Umbilical cord (tissue), 2 donors: ENCODE measurements around the gene HMGB3. TPM values are rescaled to one million over a fixed set of nuclear protein-coding genes. Genes with fewer than 3 reads are reported as not detected.
"Not testable (repeated sequence)": the region's sequence is repeated elsewhere in the genome, so short reads cannot be mapped to it uniquely, and the experiment has no call there.

Source experiments
- DNase-seq: peaks from one replicate; pipeline ENCODE4 v3.0.0-alpha.2; 2015; ENCODE audit warnings: low spot score
- total RNA-seq: library from RNA; depleted of rRNA; stranded (reverse); fragments of >200 nt; gene quantifications from one replicate; pipeline ENCODE4 v1.2.3, GENCODE V29; 2014; ENCODE audit warnings: low replicate concordance; ENCODE audit not compliant: insufficient read depth

The HMGB3 gene
- total RNA-seq, 1 donor from 2014 or later = 11.3 TPM

DNA sequence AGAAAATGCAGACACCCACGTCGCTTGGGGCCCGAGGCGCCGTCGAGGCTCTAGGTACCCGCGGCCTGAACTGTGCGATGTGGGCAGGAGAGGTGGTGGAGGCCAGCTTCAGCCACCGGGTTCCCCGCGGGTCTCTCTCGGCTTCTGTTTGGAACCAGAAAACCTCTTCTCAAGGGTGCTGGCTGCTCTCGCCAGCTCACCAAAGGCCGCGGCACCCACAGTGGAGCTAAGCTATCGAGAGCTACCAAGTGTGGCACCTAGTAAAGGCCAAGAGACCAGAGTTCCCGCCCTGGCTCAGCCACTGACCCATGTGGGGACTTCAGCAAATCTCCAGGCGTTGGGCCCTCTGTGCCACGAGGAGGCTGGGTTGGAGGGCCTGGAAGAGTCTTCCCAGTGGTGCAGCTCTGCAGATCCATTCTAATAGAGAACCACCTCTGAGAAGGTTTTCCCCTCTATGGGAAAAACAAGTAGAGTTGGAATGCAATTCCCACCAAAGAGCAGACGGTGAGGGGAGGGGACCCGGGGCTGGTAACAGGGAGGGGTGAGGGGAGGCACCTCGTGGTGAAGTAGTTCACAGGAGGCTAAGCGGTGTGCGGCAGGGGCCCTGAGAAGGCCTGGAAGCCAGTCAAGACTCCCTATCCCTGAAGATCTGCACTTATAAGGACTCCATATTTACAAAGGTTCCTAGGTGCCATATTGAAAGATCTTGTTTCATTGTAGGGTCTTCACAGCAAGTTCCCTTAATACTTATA lies 5.5 kb upstream of the HMGB3 start:
- DNase-seq = no peak

GRCh38 chrX:150980186-150980585 lies 2.9 kb upstream of the HMGB3 start:
- DNase-seq = no peak

GRCh38 chrX:150980711-150981110 lies 2.4 kb upstream of the HMGB3 start:
- DNase-seq = no peak

GRCh38 chrX:150982235-150982787 lies 824 bp upstream of the HMGB3 start:
- DNase-seq = no peak

- DNase-seq = no peak
Measured at GRCh38 chrX:150983521-150984168, 510 bp downstream of the HMGB3 start.

- no peak for DNase-seq
Measured at GRCh38 chrX:150984169-150984824, 1.2 kb downstream of the HMGB3 start.

- DNase-seq = not testable (repeated sequence)
Measured at GRCh38 chrX:150987687-150988086, 4.6 kb downstream of the HMGB3 start.

DNA sequence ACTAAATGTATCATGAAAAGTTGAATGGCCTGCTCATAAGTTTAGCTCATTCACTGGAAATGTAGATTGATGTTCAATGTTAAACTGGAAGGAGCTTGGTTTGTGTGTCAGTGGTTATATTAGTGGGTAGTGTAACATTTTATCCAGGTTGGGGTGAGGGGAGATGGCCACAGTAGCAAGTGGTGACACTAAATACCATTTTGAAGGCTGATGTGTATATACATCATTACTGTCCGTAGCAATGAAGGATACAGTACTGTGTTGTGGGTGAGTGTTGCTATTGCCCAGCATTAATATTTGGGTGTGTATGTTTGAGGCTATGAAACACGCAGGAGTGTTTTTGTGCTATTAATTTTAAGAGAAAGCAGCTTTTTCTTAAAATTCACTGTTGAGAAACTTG lies 6.3 kb downstream of the HMGB3 start:
- DNase-seq = no peak

GRCh38 chrX:150990910-150991309 lies 7.8 kb downstream of the HMGB3 start:
- no peak for DNase-seq

DNA sequence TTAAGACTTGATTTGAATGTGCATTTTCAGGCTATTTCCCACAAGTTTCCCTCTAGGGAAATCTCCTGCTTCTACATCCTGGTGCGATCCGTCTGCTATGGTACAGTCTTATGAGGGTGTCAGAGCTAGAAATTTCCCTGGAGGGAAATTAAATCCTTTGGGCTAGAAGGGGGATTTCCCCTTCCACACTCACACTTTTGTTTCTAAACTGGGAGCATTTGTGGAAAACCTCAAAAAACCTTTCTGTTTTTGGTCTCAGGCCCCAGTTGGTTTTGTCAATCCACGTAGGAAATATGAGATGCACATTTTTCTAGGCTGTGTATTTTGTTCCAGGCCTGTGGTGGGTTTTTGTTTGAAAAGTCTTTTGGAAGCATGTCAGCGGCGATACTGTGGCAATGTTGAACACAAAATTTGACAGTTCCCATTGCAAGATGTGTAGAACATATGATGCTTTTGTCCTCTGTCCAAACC lies 17.8 kb downstream of the HMGB3 start:
- DNase-seq = no peak

- no peak for DNase-seq
Measured at GRCh38 chrX:151004085-151004484, 20.9 kb downstream of the HMGB3 start.

DNA sequence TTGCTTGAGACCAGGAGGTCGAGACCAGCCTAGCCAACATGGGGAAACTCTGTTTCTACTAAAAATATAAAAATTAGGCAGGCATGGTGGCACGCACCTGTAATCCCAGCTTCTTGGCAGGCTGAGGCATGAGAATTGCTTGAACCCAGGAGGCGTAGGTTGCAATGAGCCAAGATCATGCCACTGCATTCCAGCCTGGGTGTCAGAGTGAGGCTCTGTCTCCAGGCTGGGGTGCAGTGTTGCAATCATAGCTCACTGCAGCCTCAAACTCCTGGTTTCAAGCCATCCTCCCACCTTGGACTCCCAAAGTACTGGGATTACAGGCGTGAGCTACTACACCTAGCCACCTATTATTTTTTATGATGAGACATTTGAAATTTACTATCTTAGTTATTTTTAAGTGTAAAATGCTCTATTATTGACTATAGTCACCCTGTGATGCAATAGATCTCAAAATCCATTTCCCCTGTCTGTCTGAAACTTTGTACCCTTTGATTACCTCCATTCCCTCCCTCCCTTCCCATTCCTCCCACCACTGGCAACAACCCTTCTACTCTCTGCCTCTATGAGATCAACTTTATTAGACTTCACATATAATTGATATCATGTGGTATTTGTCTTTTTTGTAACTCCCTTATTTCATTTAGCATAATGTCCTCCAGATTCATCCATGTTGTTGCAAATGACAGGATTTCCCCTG lies 23.4 kb downstream of the HMGB3 start:
- no peak for DNase-seq

GRCh38 chrX:151009582-151009981 lies 26.4 kb downstream of the HMGB3 start:
- no peak for DNase-seq

GRCh38 chrX:151013164-151013743 lies 30.1 kb downstream of the HMGB3 start:
- DNase-seq = no peak

GRCh38 chrX:151015684-151016083 lies 32.5 kb downstream of the HMGB3 start:
- no peak for DNase-seq

- DNase-seq = peak; percentile 1
Measured at GRCh38 chrX:151019856-151020255, 36.7 kb downstream of the HMGB3 start.

GRCh38 chrX:151030845-151031244 lies 47.7 kb downstream of the HMGB3 start:
- DNase-seq = no peak

GRCh38 chrX:151031391-151031975 lies 48.3 kb downstream of the HMGB3 start:
- DNase-seq = no peak

DNA sequence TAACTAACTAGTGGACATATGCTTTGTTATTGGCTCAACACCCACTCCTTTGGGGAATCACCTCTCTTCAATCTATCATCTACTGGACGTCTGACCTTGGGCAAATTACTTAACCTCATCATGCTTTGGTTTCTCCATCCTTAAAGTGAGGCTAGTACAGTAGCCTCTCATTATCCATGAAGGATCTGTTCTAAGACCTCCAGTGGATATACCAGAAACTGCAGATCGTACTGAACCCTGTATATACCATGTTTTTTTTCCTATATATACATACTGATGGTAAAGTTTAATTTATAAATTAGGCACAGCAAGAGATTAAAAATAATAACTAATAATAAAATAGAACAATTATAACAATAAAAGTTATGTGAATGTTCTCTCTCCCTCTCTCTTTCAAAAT lies 56.2 kb downstream of the HMGB3 start:
- DNase-seq = no peak
